OCI-LY1 (cell line): ENCODE data around the gene PI16.

ENCODE experiments used
- H2AFZ ChIP-seq: fragments of 200-600 bp; sonication (generic), shearing (Covaris generic); 2 replicates; pipeline ENCODE4 v1.6.0; 2014; ENCODE audit warnings: antibody characterized with exemption, mild to moderate bottlenecking, low read length
- H3F3A ChIP-seq: fragments of 200-600 bp; sonication (generic), shearing (Covaris generic); 2 replicates; pipeline ENCODE4 v1.6.0; 2014; ENCODE audit warnings: mild to moderate bottlenecking, antibody characterized with exemption, low read length, moderate library complexity; ENCODE audit not compliant: insufficient read depth
- H3K27ac ChIP-seq: fragments of 200-600 bp; sonication (generic); 2 replicates; pipeline ENCODE4 v1.5.1; 2014; ENCODE audit warnings: low read length, mixed run types, mild to moderate bottlenecking, low read depth; ENCODE audit not compliant: poor library complexity, severe bottlenecking
- H3K27me3 ChIP-seq: fragments of 200-600 bp; sonication (generic); 2 replicates; pipeline ENCODE4 v1.6.0; 2014; ENCODE audit warnings: antibody characterized with exemption, mild to moderate bottlenecking, low read length, moderate library complexity; ENCODE audit not compliant: insufficient read depth
- H3K36me3 ChIP-seq: fragments of 200-600 bp; sonication (generic); 2 replicates; pipeline ENCODE4 v1.6.1; 2014; ENCODE audit warnings: mild to moderate bottlenecking, antibody characterized with exemption, low read length, moderate library complexity, mixed read lengths; ENCODE audit not compliant: insufficient read depth
- H3K4me1 ChIP-seq: fragments of 200-600 bp; sonication (generic); 2 replicates; pipeline ENCODE4 v1.5.1; 2014; ENCODE audit warnings: mild to moderate bottlenecking, low read length, moderate library complexity; ENCODE audit not compliant: insufficient read depth, severe bottlenecking
- H3K4me2 ChIP-seq: fragments of 200-600 bp; sonication (generic), shearing (Covaris generic); 2 replicates; pipeline ENCODE4 v1.6.1; 2014; ENCODE audit warnings: low read length
- H3K4me3 ChIP-seq: fragments of 200-600 bp; sonication (generic); 2 replicates; pipeline ENCODE4 v1.5.1; 2014; ENCODE audit warnings: low read length, low read depth, mild to moderate bottlenecking, mixed read lengths; ENCODE audit not compliant: poor library complexity, severe bottlenecking
- H3K79me2 ChIP-seq: fragments of 200-600 bp; shearing (Covaris generic); 2 replicates; pipeline ENCODE4 v1.6.1; 2016; ENCODE audit warnings: mixed run types, low read length, mixed read lengths; ENCODE audit not compliant: insufficient read depth
- H3K9ac ChIP-seq: fragments of 200-600 bp; sonication (generic), shearing (Covaris generic); 2 replicates; pipeline ENCODE4 v1.6.1; 2014; ENCODE audit warnings: mild to moderate bottlenecking, low read length, mixed read lengths
- H3K9me2 ChIP-seq: fragments of 200-600 bp; sonication (generic), shearing (Covaris generic); 2 replicates; pipeline ENCODE4 v1.6.1; 2014; ENCODE audit warnings: low read depth, mild to moderate bottlenecking, low read length, mixed read lengths
- H3K9me3 ChIP-seq: fragments of 200-600 bp; shearing (Covaris generic); 2 replicates; pipeline ENCODE4 v1.6.1; 2014; ENCODE audit warnings: low read length, mixed read lengths
- H4K20me1 ChIP-seq: fragments of 200-600 bp; sonication (generic), shearing (Covaris generic); 2 replicates; pipeline ENCODE4 v1.6.0; 2016; ENCODE audit warnings: mild to moderate bottlenecking, low read length; ENCODE audit not compliant: insufficient read depth
- CTCF ChIP-seq: fragments of 200-600 bp; sonication (generic), shearing (Covaris generic); IDR thresholded peaks from 2 replicates; pipeline ENCODE4 v1.5.1; 2017; ENCODE audit warnings: mild to moderate bottlenecking, antibody characterized with exemption, low read length, moderate library complexity, mixed read lengths
- EZH2 ChIP-seq: fragments of 200-600 bp; sonication (generic), shearing (Covaris generic); IDR thresholded peaks from 2 replicates; pipeline ENCODE4 v1.8.0; 2017; ENCODE audit warnings: borderline replicate concordance, mixed run types, mild to moderate bottlenecking, antibody characterized with exemption, low read length, moderate library complexity, mixed read lengths

Gene PI16

DNA sequence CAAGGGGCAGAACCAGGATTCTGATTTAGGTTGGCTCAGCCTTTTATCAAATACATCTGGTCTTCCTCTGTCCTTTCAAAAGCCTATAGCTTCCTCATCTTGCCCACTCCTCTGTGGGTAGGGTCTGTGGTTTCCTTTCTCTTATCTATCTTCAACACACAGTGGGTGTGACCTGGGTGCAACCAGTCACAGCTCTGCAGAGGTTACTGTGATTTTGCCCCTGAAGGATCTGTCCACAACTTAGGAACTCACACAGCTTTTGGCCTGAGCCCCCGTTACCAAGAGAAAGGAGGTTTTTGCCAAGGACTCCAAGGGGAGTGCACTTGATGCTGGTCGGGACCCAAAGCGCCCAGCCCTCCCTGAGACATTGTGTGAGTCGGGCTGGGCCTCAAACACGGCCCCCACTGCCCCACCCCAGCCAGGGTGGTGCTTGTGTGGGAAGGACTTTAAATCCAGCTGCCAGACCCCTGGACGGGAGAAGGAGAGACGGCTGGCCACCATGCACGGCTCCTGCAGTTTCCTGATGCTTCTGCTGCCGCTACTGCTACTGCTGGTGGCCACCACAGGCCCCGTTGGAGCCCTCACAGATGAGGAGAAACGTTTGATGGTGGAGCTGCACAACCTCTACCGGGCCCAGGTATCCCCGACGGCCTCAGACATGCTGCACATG lies at the start of gene PI16:
PI16 (plus strand) TSS at position 477 of the 670 bp plus-strand sequence; CDS start at position 500, 23 bp downstream.
- H3K4me3 ChIP-seq = no peak within 1 kb of the TSS
- no peaks in the 10 kb centered on the region for H3K9me3 ChIP-seq
- no peak within 1 kb of the TSS for H3K4me2 ChIP-seq
- TF ChIP-seq CTCF = no peak
- TF ChIP-seq EZH2 = no peak
- no peaks in the 10 kb centered on the region for H3K79me2 ChIP-seq
- no peak within 1 kb of the TSS for H3K27ac ChIP-seq
- H3K9ac ChIP-seq = no peak within 1 kb of the TSS
- H3K9me2 ChIP-seq = no peaks in the 10 kb centered on the region
- H3K4me1 ChIP-seq = no peaks in the 10 kb centered on the region
- H3K36me3 ChIP-seq = no peaks in the 10 kb centered on the region
- no peaks in the 10 kb centered on the region for H3K27me3 ChIP-seq
- no peaks in the 10 kb centered on the region for H3F3A ChIP-seq
- no peaks in the 10 kb centered on the region for H4K20me1 ChIP-seq
- no peak within 1 kb of the TSS for H2AFZ ChIP-seq

GRCh38 chr6:36904851-36905393 lies 49.6 kb upstream of the PI16 start:
- Histone ChIP-seq H3K79me2 (no peaks in the 10 kb centered on the region), H3K4me2 (no peak overlapping the region), H3K27ac (no peak overlapping the region), H3K9ac (no peak overlapping the region), H3K27me3 (no peaks in the 10 kb centered on the region), H3F3A (no peaks in the 10 kb centered on the region), H3K36me3 (peaks cover 80% of the 10 kb centered on the region), H3K4me3 (no peak overlapping the region), H4K20me1 (no peaks in the 10 kb centered on the region), H3K4me1 (no peaks in the 10 kb centered on the region), H3K9me3 (no peaks in the 10 kb centered on the region), H2AFZ (no peak overlapping the region), H3K9me2 (no peaks in the 10 kb centered on the region)
- no peak for TF ChIP-seq EZH2
- TF ChIP-seq CTCF = no peak

- no peaks in the 10 kb centered on the region for H3K27me3 ChIP-seq
- H4K20me1 ChIP-seq = no peaks in the 10 kb centered on the region
- no peak overlapping the region for H3K9ac ChIP-seq
- no peak for TF ChIP-seq CTCF
- no peak for TF ChIP-seq EZH2
- no peak overlapping the region for H3K4me2 ChIP-seq
- H3K4me1 ChIP-seq = no peaks in the 10 kb centered on the region
- no peaks in the 10 kb centered on the region for H3K79me2 ChIP-seq
- H3K36me3 ChIP-seq = peaks cover 75% of the 10 kb centered on the region
- H2AFZ ChIP-seq = no peak overlapping the region
- H3K9me2 ChIP-seq = no peaks in the 10 kb centered on the region
- H3F3A ChIP-seq = no peaks in the 10 kb centered on the region
- no peak overlapping the region for H3K27ac ChIP-seq
- no peaks in the 10 kb centered on the region for H3K9me3 ChIP-seq
- no peak overlapping the region for H3K4me3 ChIP-seq
Observed at GRCh38 chr6:36906539-36907325, 47.8 kb upstream of the PI16 start.
